HEK293T (cell line): ENCODE data around the gene NCOA4.

ENCODE experiments used
- BHLHE40 ChIP-seq: fragments of 450-650 bp; IDR thresholded peaks from 2 replicates; pipeline ENCODE4 v1.6.1; 2016; ENCODE audit warnings: mild to moderate bottlenecking, moderate library complexity, borderline replicate concordance
- FOXM1 ChIP-seq: fragments of 450-650 bp; IDR thresholded peaks from 2 replicates; pipeline ENCODE4 v1.6.1; 2017; ENCODE audit warnings: mild to moderate bottlenecking, borderline replicate concordance
- HDGF ChIP-seq: fragments of 450-650 bp; IDR thresholded peaks from 2 replicates; pipeline ENCODE4 v1.6.1; 2017; ENCODE audit warnings: antibody characterized with exemption, borderline replicate concordance
- L3MBTL2 ChIP-seq: fragments of 450-650 bp; conservative IDR thresholded peaks from 2 replicates; pipeline ENCODE4 v1.6.1; 2016; ENCODE audit warnings: mild to moderate bottlenecking
- LEF1 ChIP-seq: fragments of 450-650 bp; IDR thresholded peaks from 2 replicates; pipeline ENCODE4 v1.6.1; 2017; ENCODE audit warnings: mild to moderate bottlenecking, borderline replicate concordance
- SP1 ChIP-seq: fragments of 450-650 bp; IDR thresholded peaks from 2 replicates; pipeline ENCODE4 v1.6.1; 2017
- SUZ12 ChIP-seq: fragments of 450-650 bp; IDR thresholded peaks from 2 replicates; pipeline ENCODE4 v1.6.1; 2016; ENCODE audit warnings: mild to moderate bottlenecking
- TARDBP ChIP-seq: fragments of 450-650 bp; IDR thresholded peaks from 2 replicates; pipeline ENCODE4 v1.6.1; 2016
- ZNF384 ChIP-seq: fragments of 450-650 bp; IDR thresholded peaks from 2 replicates; pipeline ENCODE4 v1.6.1; 2016

GRCh38 chr10:46042527-46042926 lies 12.1 kb upstream of the NCOA4 start:
- no peak for TF ChIP-seq ZNF384
- no peak for TF ChIP-seq FOXM1
- TF ChIP-seq L3MBTL2: no peak
- no peak for TF ChIP-seq TARDBP
- no peak for TF ChIP-seq HDGF
- TF ChIP-seq SP1: no peak
- no peak for TF ChIP-seq SUZ12
- TF ChIP-seq BHLHE40: no peak
- TF ChIP-seq LEF1: no peak
